Activated CD8-positive, alpha-beta memory T cell treated with anti-CD3 and anti-CD28 coated beads for 48 hours (primary cell): Measurements from ENCODE around the gene SLC15A3.

ENCODE experiments used
- DNase-seq, 3 experiments: peaks; one replicate each; pipeline ENCODE4 v3.0.0-alpha.2; 2020; ENCODE audit warnings: low read depth in 2 of 3, low spot score in 2 of 3

The SLC15A3 gene

DNA sequence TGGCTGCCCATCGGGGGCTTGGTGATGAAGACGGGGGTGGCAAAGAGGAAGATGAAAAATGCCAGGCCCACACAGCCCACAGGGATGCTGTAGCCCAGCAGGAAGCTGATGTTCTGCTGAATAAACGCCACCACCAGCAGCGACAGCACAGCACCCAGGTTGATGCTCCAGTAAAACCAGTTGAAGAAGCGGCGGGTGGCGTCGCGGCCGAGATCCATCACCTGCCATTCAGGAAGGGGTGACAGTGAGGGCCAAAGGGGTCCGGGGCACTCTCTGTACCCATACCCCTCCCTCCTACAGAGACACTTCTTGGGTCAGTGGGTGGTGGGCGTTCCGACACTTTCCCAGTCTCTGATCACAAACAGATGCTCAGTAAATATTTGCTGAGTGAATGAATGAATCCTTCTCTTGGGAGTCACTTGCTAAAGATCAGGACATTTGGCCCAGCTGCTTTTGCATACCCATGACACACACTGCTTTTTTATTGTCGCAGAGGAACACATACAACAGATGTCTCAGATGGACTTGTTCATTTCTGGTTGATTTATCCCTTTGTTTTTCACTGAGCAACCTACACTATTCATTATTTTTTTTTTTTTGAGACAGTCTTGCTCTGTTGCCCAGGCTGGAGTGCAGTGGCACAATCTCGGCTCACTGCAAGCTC lies 5.2 kb downstream of the SLC15A3 start:
- DNase-seq: no peak

DNA sequence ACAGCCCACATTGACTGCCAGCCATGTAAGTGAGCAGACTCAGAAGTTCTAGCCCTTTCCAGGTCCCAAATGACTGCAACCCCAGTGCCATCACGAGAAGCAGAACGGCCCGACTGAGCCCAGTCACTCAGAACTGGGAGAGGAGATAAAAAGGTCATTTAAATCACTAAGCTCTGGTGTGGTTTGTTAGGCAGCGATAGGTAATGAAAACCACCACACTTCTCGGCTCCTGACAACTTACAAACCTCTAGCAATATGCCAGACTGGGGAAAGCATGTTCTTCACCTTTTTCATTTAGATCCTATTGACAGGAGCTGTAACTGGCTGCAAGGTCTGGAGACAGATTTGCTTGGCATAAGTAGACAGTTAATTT lies 6.7 kb downstream of the SLC15A3 start:
- DNase-seq: no peak

- DNase-seq: no peak
Measured at GRCh38 chr11:60944490-60945294, 7.3 kb downstream of the SLC15A3 start.

DNA sequence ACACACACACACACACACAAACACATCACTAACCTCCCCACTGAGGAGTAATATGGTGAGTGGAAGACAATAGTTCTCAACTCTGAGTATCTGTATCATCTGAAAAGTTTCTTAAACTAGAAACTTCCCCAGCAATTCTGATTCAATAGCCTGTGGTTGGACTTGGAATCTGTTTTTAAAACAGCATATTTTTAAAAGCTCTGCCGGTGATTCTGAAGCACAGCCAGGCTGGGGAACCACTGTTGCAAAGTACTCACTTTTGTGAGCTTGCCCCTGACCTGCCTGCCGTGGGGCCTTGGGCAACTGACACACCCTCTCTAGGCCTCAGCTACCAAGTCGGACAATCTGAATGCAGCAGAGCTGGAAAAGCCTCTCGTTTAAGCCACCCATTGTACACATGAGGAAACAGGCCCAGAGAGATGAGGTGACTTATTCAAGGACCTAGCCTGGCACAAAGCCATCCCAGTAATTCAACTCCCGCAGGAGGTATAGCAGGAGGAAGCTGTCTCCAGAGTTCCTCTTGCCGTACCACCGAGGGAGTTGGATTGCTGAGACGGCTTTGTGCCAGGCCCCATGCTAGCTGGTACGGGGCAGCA lies 8.9 kb downstream of the SLC15A3 start:
- DNase-seq: no peak

GRCh38 chr11:60942219-60942618 lies 9.8 kb downstream of the SLC15A3 start:
- DNase-seq: no peak

- DNase-seq: no peak
Measured at GRCh38 chr11:60941371-60942119, 10.4 kb downstream of the SLC15A3 start.

DNA sequence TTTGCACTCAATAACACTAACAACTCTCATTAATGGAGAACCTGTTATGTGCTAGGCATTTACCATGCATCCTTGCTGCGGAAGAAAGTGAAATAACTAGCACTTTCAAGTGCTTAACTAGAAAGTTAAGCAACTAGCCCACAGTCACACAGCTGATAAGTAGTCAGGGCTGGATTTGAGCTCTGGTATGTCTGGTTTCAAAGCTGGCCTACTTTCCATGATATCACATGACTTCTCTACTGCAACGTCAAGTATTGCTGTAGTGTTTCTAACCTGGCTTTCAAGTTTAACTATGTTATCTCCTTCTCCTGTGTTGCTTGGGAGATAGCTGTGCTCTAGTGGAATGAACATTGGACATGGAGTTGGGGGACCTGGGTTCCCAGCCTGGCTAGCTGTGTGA lies 12.1 kb downstream of the SLC15A3 start:
- DNase-seq: no peak

- DNase-seq: no peak
Measured at GRCh38 chr11:60939301-60939700, 12.7 kb downstream of the SLC15A3 start.

DNA sequence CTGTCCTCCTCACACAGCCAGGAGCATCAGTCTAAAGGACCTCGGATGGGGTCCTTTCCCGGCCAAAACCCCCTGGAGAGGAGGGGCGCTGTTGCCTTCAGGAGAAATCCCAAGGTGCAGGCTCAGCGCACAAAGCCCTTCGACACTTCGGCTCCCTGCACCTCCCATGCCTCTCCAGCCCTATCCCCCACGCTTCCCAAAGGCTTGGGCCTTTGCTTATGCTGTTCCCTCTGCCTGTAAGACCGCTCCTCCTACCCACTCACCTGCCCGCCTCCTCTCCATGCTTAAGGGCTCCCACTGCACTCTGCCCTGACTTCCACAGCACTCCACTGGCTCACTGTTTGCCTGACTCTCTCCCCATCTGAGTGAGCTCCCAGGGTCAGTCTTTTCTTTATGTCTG lies 13.5 kb downstream of the SLC15A3 start:
- no peak for DNase-seq

DNA sequence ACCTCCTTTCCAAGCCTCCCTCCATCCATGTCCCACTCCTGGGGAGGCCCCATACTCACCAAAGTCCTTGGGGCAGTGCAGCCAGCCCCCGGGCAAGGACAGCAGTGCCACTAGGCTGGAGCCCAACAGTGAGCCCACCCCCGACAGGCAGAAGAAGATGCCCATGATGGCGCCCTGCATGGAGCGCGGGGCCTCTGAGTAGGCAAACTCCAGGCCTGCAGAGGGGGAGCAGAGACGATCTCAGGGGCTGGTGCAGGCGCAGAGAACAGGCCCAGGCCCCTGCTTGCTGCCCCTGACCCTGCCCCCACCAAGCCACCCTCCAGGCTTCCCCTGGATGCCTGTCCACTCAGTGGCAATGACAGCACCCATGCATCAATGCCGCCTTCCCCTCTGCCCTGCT lies 14.2 kb downstream of the SLC15A3 start:
- no peak for DNase-seq

DNA sequence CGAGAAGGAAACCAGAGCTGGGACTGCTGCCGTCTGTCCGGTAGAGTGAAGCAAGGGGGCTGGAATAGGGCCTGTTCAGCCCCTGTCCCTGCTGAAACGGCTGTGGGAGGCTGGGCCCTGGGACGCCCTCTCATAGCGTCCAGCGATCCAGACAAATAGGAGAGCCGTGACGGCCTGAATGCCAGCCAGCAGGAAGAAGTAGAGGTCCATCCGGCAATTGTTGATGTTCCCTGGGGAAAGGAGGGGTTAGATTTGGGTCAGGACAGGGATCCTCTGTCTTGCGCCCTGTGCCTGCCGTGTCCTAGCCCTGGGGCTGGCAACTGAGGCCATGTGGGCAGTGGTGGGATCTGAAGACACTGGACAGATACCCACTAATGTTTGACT lies 14.8 kb downstream of the SLC15A3 start:
- no peak for DNase-seq

- no peak for DNase-seq
Measured at GRCh38 chr11:60936467-60937143, 15.4 kb downstream of the SLC15A3 start.

GRCh38 chr11:60935676-60936442 lies 16.1 kb downstream of the SLC15A3 start:
- no peak for DNase-seq

DNA sequence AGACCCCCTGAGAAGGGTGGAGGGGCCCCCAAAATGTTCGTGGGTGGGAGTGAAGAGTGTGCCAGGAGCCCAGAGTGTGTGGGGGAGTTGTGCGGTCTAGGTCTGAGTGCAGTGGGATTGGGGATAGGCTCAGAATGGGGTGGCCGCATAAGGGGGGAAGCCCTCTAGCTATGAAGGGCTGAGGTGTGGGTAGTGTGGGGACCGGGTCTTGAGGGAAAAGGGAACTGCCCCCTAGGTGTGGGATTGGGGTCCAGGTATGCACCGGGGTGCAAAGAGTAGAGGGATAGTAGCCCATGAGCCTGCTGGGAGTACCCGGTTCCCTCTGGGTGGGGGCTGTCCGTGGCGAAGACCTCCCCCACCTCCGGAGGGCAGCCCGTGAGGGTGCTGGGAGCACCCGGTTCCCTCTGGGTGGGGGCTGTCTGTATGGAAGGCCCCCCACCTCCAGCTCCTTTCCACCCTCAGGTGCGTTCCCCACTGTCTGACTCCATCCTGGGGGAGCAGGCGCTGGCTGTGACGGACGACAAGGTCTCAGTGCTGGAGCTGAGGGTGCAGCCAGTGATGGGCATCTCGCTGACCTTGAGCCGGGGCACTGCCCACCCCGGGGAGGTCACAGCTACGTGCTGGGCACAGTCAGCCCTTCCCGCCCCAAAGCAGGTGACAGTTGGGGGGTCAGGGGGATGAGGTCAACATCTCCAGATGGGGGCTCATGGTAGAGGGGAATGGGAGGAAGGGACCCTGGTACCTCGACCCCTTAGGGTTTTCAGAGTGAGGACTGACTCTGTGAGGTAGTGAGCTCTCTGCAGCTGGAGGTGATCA lies 17.0 kb downstream of the SLC15A3 start:
- DNase-seq: no peak

- DNase-seq: no peak
Measured at GRCh38 chr11:60934124-60934789, 17.7 kb downstream of the SLC15A3 start.

DNA sequence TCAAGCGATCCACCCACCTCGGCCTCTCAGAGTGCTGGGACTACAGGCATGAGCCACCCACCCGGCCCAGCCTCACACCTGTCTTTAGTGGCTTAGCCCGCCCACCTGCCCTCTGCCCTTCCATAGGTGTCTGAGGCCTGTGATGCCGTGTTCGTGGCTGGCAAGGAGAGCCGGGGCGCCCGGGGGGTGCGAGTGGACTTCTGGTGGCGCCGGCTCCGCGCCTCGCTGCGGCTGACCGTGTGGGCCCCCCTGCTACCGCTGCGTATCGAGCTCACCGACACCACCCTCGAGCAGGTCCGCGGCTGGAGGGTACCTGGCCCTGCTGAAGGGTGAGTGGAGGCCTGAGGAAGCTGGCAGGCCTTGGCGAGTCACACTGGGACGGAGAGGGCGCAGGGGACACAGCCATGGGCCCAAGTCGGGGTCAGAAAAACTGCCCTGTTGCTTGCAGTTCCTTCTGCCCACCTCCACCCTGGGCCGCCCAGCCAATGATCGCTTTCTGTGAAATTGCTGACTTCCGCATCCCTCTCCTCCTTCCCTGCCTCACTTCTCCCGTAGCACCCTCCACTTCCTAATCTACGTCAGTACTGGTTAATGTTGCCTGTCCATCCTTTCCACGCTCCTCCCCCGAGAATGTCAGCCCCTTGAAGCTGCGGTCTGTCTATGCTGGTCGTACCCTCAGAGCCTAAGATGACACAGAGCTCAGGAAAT lies 18.4 kb downstream of the SLC15A3 start:
- no peak for DNase-seq

- no peak for DNase-seq
Measured at GRCh38 chr11:60932605-60933356, 19.2 kb downstream of the SLC15A3 start.

GRCh38 chr11:60931917-60932316 lies 20.1 kb downstream of the SLC15A3 start:
- DNase-seq: no peak
